HG03095 (cell line): ENCODE data around the gene ARHGEF40.
"Not testable (repeated sequence)": the region's sequence is repeated elsewhere in the genome, so short reads cannot be mapped to it uniquely, and the experiment has no call there.

ENCODE experiments used
- ATAC-seq: cut with Tn5 transposase; IDR thresholded peaks from one replicate; pipeline ENCODE4 v1.9.1; 2021; ENCODE audit warnings: moderate library complexity; ENCODE audit not compliant: unreplicated experiment

Gene ARHGEF40

GRCh38 chr14:21039585-21040369, 30.3 kb upstream of the ARHGEF40 start:
- no peak for ATAC-seq

- ATAC-seq, result no peak
Measured at GRCh38 chr14:21040370-21040925, 29.7 kb upstream of the ARHGEF40 start.

- ATAC-seq, result not testable (repeated sequence)
Measured at GRCh38 chr14:21040941-21041340, 29.2 kb upstream of the ARHGEF40 start.

- no peak for ATAC-seq
Measured at GRCh38 chr14:21041676-21042433, 28.2 kb upstream of the ARHGEF40 start, which contains the start of gene RNASE7. RNASE7 (plus strand) TSS chr14:21042362; CDS start chr14:21042993, 631 bp downstream.

GRCh38 chr14:21042918-21043317, 27.2 kb upstream of the ARHGEF40 start:
- ATAC-seq, result no peak

GRCh38 chr14:21043387-21043973, 26.6 kb upstream of the ARHGEF40 start:
- no peak for ATAC-seq

GRCh38 chr14:21043974-21044618, 26.0 kb upstream of the ARHGEF40 start:
- ATAC-seq, result no peak

- ATAC-seq, result no peak
Measured at GRCh38 chr14:21047378-21047781, 22.7 kb upstream of the ARHGEF40 start.

GRCh38 chr14:21048638-21049037, 21.5 kb upstream of the ARHGEF40 start:
- ATAC-seq, result no peak

- ATAC-seq, result no peak
Measured at GRCh38 chr14:21049271-21049673, 20.8 kb upstream of the ARHGEF40 start.

GRCh38 chr14:21050597-21050996, 19.5 kb upstream of the ARHGEF40 start:
- ATAC-seq, result no peak

- ATAC-seq, result no peak
Measured at GRCh38 chr14:21053184-21054122, 16.7 kb upstream of the ARHGEF40 start.

GRCh38 chr14:21054123-21054767, 15.9 kb upstream of the ARHGEF40 start:
- ATAC-seq, result no peak

- no peak for ATAC-seq
Measured at GRCh38 chr14:21054768-21055145, 15.3 kb upstream of the ARHGEF40 start.

GRCh38 chr14:21055432-21056117, 14.5 kb upstream of the ARHGEF40 start:
- ATAC-seq, result no peak

GRCh38 chr14:21056520-21057163, 13.5 kb upstream of the ARHGEF40 start:
- ATAC-seq, result no peak

GRCh38 chr14:21057803-21058675, 12.1 kb upstream of the ARHGEF40 start, which contains the start of gene RNASE8:
RNASE8 (plus strand) TSS chr14:21057822; CDS start chr14:21057893, 71 bp downstream.
- no peak for ATAC-seq
